Trophoblast cell (in vitro differentiated cells and primary cell): Measurements from ENCODE around the gene MXD4.

ENCODE experiments used
- DNase-seq, 2 donors: peaks; one replicate each; pipeline ENCODE4 v3.0.0-alpha.2; 2016
- H2AFZ ChIP-seq: 2 replicates; pipeline ENCODE4 v1.6.1; 2013; ENCODE audit warnings: low read length, moderate library complexity, mild to moderate bottlenecking; ENCODE audit not compliant: insufficient read depth, poor library complexity
- H2AK5ac ChIP-seq: 2 replicates; pipeline ENCODE4 v1.6.1; 2013; ENCODE audit warnings: mild to moderate bottlenecking, low read length
- H2BK120ac ChIP-seq: 2 replicates; pipeline ENCODE4 v1.6.1; 2013; ENCODE audit warnings: low read length, mild to moderate bottlenecking, moderate library complexity; ENCODE audit not compliant: insufficient read depth, poor library complexity
- H2BK12ac ChIP-seq: 2 replicates; pipeline ENCODE4 v1.6.1; 2013; ENCODE audit warnings: mild to moderate bottlenecking, low read length, moderate library complexity
- H2BK5ac ChIP-seq: 2 replicates; pipeline ENCODE4 v1.6.1; 2013; ENCODE audit warnings: low read length, low read depth, moderate library complexity, mild to moderate bottlenecking; ENCODE audit not compliant: poor library complexity
- H3K14ac ChIP-seq: 2 replicates; pipeline ENCODE4 v1.6.1; 2013; ENCODE audit warnings: mild to moderate bottlenecking, low read length
- H3K18ac ChIP-seq: 2 replicates; pipeline ENCODE4 v1.6.1; 2013; ENCODE audit warnings: mild to moderate bottlenecking, low read length
- H3K23ac ChIP-seq: 2 replicates; pipeline ENCODE4 v1.6.1; 2013; ENCODE audit warnings: low read length
- H3K27ac ChIP-seq: 2 replicates; pipeline ENCODE4 v1.5.1; 2013; ENCODE audit warnings: low read depth, mild to moderate bottlenecking, inconsistent platforms, low read length, moderate library complexity
- H3K27me3 ChIP-seq: 2 replicates; pipeline ENCODE4 v1.6.1; 2013; ENCODE audit warnings: inconsistent platforms, mild to moderate bottlenecking, low read length, moderate library complexity; ENCODE audit not compliant: insufficient read depth
- H3K36me3 ChIP-seq, 2 experiments: 1 replicate in 1 of 2; 2 replicates in 1 of 2; pipeline ENCODE4 v1.6.1; 2013; ENCODE audit warnings: low read length in 2 of 2, mild to moderate bottlenecking in 2 of 2, moderate library complexity in 1 of 2; ENCODE audit not compliant: insufficient read depth in 2 of 2, control insufficient read depth in 1 of 2
- H3K4ac ChIP-seq: 2 replicates; pipeline ENCODE4 v1.6.1; 2013; ENCODE audit warnings: low read depth, mild to moderate bottlenecking, low read length, moderate library complexity
- H3K4me1 ChIP-seq, 2 experiments: 1 replicate in 1 of 2; 2 replicates in 1 of 2; pipeline ENCODE4 v1.6.1; 2013; ENCODE audit warnings: low read length in 2 of 2, mild to moderate bottlenecking in 2 of 2, moderate library complexity in 1 of 2; ENCODE audit not compliant: insufficient read depth in 2 of 2, control insufficient read depth in 1 of 2
- H3K4me2 ChIP-seq: 2 replicates; pipeline ENCODE4 v1.6.1; 2013; ENCODE audit warnings: inconsistent platforms, mild to moderate bottlenecking, low read length, moderate library complexity
- H3K4me3 ChIP-seq: 2 replicates; pipeline ENCODE4 v1.5.1; 2013; ENCODE audit warnings: mild to moderate bottlenecking, low read depth, low read length, inconsistent platforms
- H3K79me1 ChIP-seq: one replicate; pipeline ENCODE4 v1.6.1; 2013; ENCODE audit warnings: low read length
- H3K79me2 ChIP-seq: 2 replicates; pipeline ENCODE4 v1.6.1; 2013; ENCODE audit warnings: low read length, mild to moderate bottlenecking; ENCODE audit not compliant: control insufficient read depth, insufficient read depth, poor library complexity
- H3K9ac ChIP-seq: 2 replicates; pipeline ENCODE4 v1.6.1; 2013; ENCODE audit warnings: mild to moderate bottlenecking, low read length
- H3K9me3 ChIP-seq: 2 replicates; pipeline ENCODE4 v1.6.1; 2013; ENCODE audit warnings: low read depth, mild to moderate bottlenecking, control low read depth, inconsistent platforms, low read length; ENCODE audit not compliant: insufficient read depth
- H4K12ac ChIP-seq: 2 replicates; pipeline ENCODE4 v1.6.1; 2013; ENCODE audit warnings: low read depth, mild to moderate bottlenecking, low read length, moderate library complexity
- H4K8ac ChIP-seq: 2 replicates; pipeline ENCODE4 v1.6.1; 2013; ENCODE audit warnings: low read depth, mild to moderate bottlenecking, low read length, moderate library complexity
- H4K91ac ChIP-seq: one replicate; pipeline ENCODE4 v1.6.1; 2013; ENCODE audit warnings: low read depth, mild to moderate bottlenecking, low read length, moderate library complexity
- WGBS: extraction: QIAGEN DNeasy Blood & Tissue Kit; methylation state at CpG from one replicate; pipeline ENCODE4 v1.1.7; 2013; ENCODE audit warnings: missing lambda C conversion rate; ENCODE audit not compliant: insufficient read length, insufficient coverage; ENCODE audit errors: extremely low coverage; 5-methylcytosine and 5-hydroxymethylcytosine counted together

MXD4 gene

GRCh38 chr4:2284161-2284933 is 22.4 kb upstream of the MXD4 start:
- H3K27ac ChIP-seq: no peak overlapping the region
- no peak overlapping the region for H4K8ac ChIP-seq
- no peak overlapping the region for H2AFZ ChIP-seq
- H3K14ac ChIP-seq: no peak overlapping the region
- H4K91ac ChIP-seq: no peak overlapping the region
- no peak overlapping the region for H4K12ac ChIP-seq
- H3K4me1 ChIP-seq: peaks cover 0 to 4% of the 10 kb centered on the region in 2 experiments
- H3K23ac ChIP-seq: no peak overlapping the region
- H3K9ac ChIP-seq: no peak overlapping the region
- no peaks in the 10 kb centered on the region for H3K79me2 ChIP-seq
- no peak overlapping the region for H3K4ac ChIP-seq
- no peak overlapping the region for H2BK12ac ChIP-seq
- H2AK5ac ChIP-seq: no peak overlapping the region
- DNase-seq: no peak
- H2BK5ac ChIP-seq: no peak overlapping the region
- no peak overlapping the region for H3K18ac ChIP-seq
- no peak overlapping the region for H2BK120ac ChIP-seq
- no peaks in the 10 kb centered on the region for H3K36me3 ChIP-seq
- H3K4me2 ChIP-seq: no peak overlapping the region
- H3K4me3 ChIP-seq: no peak overlapping the region
- H3K79me1 ChIP-seq: no peaks in the 10 kb centered on the region
- WGBS: no CpG with 5 or more reads among the region's 23 CpGs
- H3K27me3 ChIP-seq: no peaks in the 10 kb centered on the region
- H3K9me3 ChIP-seq: no peaks in the 10 kb centered on the region

DNA sequence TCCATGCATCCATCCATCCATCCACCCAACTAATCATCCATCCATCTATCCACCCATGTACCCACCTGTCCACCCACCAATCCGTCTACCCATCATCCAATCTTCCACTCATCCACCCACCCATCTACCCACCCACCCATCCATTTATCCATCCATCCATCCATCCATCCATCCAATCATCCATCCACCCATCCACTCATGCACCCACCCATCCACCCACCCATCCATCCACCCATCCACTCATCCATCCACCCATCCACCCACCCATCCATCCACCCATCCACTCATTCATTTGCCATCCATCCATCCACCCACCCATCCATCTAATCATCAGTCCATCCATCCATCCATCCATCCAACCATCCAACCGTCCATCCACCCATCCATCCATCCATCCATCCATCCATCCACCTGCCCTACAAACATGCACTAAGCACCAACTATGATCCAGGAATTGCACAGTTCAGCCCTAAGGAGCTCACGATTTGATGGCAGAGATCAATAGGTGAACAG is 21.3 kb upstream of the MXD4 start:
- Histone ChIP-seq H3K79me2 (no peaks in the 10 kb centered on the region), H2BK5ac (no peak overlapping the region), H2AFZ (no peak overlapping the region), H3K27ac (no peak overlapping the region), H4K12ac (no peak overlapping the region), H4K91ac (no peak overlapping the region), H4K8ac (no peak overlapping the region), H3K4me1 (peaks cover 0 to 4% of the 10 kb centered on the region in 2 experiments), H3K9ac (no peak overlapping the region), H3K14ac (no peak overlapping the region), H2BK12ac (no peak overlapping the region), H2BK120ac (no peak overlapping the region), H3K36me3 (no peaks in the 10 kb centered on the region), H2AK5ac (no peak overlapping the region), H3K27me3 (no peaks in the 10 kb centered on the region), H3K79me1 (no peaks in the 10 kb centered on the region), H3K4ac (no peak overlapping the region), H3K18ac (no peak overlapping the region), H3K9me3 (no peaks in the 10 kb centered on the region), H3K4me3 (no peak overlapping the region), H3K23ac (no peak overlapping the region), H3K4me2 (no peak overlapping the region)
- WGBS: 100% methylated on average over 2 of the region's 3 CpGs
- no peak for DNase-seq

DNA sequence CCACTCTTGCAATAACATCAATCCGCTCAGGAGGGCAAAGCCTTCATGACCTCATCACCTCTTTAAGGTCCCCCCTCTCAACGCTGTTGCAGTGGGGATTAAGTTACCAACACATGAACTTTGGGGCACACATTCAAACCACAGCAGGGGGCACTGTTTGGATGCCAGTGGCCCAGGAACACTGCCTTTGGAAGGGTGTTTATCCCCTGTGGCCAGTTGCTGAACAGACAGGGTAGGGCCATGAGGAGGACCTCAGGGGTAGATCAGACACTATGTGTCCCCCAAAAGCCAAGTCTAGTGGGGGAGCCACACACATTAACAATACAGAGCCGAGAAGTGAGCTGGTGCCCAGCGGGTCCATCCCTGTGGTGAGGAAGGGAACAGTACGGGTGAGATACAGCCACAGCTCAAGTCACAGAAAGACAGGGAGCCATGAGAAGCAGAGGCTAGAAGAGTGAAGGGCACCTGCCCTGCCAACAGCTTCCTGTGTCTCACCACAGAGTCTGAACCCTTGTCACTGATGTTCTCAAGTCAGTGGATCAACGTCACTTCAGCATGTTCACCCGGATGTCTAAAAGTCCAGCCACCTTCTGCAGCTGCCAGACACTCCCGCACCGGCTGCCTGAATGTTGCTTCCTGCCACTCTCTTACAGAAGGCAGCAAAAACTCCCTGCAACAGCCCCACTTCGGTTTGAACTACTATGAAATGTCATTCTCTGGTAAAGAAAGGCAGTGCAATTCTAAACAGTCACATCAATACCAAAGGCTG is 19.9 kb upstream of the MXD4 start:
- no peaks in the 10 kb centered on the region for H3K27me3 ChIP-seq
- no peak overlapping the region for H4K12ac ChIP-seq
- H2BK5ac ChIP-seq: no peak overlapping the region
- no peak overlapping the region for H2AK5ac ChIP-seq
- H3K18ac ChIP-seq: no peak overlapping the region
- DNase-seq: no peak
- no peak overlapping the region for H3K4ac ChIP-seq
- no peaks in the 10 kb centered on the region for H3K36me3 ChIP-seq
- no peak overlapping the region for H4K91ac ChIP-seq
- H3K9ac ChIP-seq: no peak overlapping the region
- H3K79me1 ChIP-seq: no peaks in the 10 kb centered on the region
- H3K9me3 ChIP-seq: no peaks in the 10 kb centered on the region
- no peak overlapping the region for H3K4me3 ChIP-seq
- H2BK120ac ChIP-seq: no peak overlapping the region
- no peak overlapping the region for H3K4me2 ChIP-seq
- no peak overlapping the region for H3K23ac ChIP-seq
- no peak overlapping the region for H2BK12ac ChIP-seq
- no peak overlapping the region for H3K14ac ChIP-seq
- H3K4me1 ChIP-seq: peaks cover 0 to 4% of the 10 kb centered on the region in 2 experiments
- H2AFZ ChIP-seq: no peak overlapping the region
- no peak overlapping the region for H4K8ac ChIP-seq
- H3K79me2 ChIP-seq: no peaks in the 10 kb centered on the region
- no CpG with 5 or more reads among the region's 10 CpGs for WGBS
- H3K27ac ChIP-seq: no peak overlapping the region

- Histone ChIP-seq H3K9me3 (peaks cover 2% of the 10 kb centered on the region), H2BK120ac (no peak overlapping the region), H4K12ac (no peak overlapping the region), H3K79me2 (no peaks in the 10 kb centered on the region), H2BK12ac (no peak overlapping the region), H2BK5ac (no peak overlapping the region), H3K4ac (no peak overlapping the region), H3K18ac (no peak overlapping the region), H3K4me3 (no peak overlapping the region), H2AFZ (no peak overlapping the region), H3K4me2 (no peak overlapping the region), H3K9ac (no peak overlapping the region), H4K8ac (no peak overlapping the region), H3K79me1 (no peaks in the 10 kb centered on the region), H3K27me3 (no peaks in the 10 kb centered on the region), H4K91ac (no peak overlapping the region), H3K23ac (no peak overlapping the region), H3K27ac (no peak overlapping the region), H3K4me1 (peaks cover 0 to 3% of the 10 kb centered on the region in 2 experiments), H3K14ac (no peak overlapping the region), H3K36me3 (no peaks in the 10 kb centered on the region), H2AK5ac (no peak overlapping the region)
- WGBS: no CpG with 5 or more reads among the region's 13 CpGs
- DNase-seq: no peak
These were observed 18.8 kb upstream of the MXD4 start for GRCh38 chr4:2280531-2281300.
